Measurements from ENCODE around the gene MANF. TPM values are rescaled to one million over a fixed set of nuclear protein-coding genes. Genes with fewer than 3 reads are reported as not detected.

The MANF gene
- total RNA-seq, 1 experiment from 2014 or later: 271 TPM

DNA sequence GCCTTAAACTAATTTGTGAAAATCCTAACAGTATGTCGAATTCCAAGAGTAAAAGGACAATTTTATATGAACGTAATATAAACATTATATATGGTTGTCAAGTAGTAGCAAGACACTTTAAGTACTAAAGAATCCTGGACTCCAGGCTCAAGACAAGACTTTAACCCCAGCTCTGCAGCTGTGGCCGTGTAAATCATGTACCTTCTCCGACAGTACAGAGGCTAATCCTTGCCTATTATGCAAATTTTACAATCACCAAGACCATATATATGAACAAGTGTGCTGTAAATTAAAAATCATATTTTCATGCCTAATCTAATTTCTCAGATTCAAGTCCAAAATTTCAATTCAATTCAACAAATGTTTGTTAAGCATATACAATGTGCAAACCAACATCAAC lies 41.8 kb downstream of the MANF start:
- no TSS peak for BruUV-seq (replicated peaks)
- Mint-ChIP-seq H3K27me3 (ENCODE audit: insufficient read depth, unreplicated experiment) (no peaks in the 10 kb centered on the region), H3K4me3 (ENCODE audit: unreplicated experiment) (no peak overlapping the region), H3K9me3 (ENCODE audit: unreplicated experiment) (no peaks in the 10 kb centered on the region), H3K27ac (ENCODE audit: low read depth, unreplicated experiment) (no peak overlapping the region), H3K4me1 (ENCODE audit: insufficient read depth, unreplicated experiment) (no peaks in the 10 kb centered on the region), H3K36me3 (ENCODE audit: insufficient read depth, unreplicated experiment) (peaks cover 70% of the 10 kb centered on the region)
- ChIA-PET POLR2A (no interaction called here), CTCF (interaction anchor here (0.7 to 0.8 kb wide), 2 partner anchors 13 to 216 kb away, joined by 4 read pairs; no protein-coding TSS in a partner anchor)
- TF ChIP-seq CTCF (IDR thresholded peaks at IDR 0.05; ENCODE audit: unreplicated experiment): no peak
- intact Hi-C loops (cut with micrococcal nuclease): no loop called here
- no peak for DNase-seq (ENCODE audit: unreplicated experiment)

DNA sequence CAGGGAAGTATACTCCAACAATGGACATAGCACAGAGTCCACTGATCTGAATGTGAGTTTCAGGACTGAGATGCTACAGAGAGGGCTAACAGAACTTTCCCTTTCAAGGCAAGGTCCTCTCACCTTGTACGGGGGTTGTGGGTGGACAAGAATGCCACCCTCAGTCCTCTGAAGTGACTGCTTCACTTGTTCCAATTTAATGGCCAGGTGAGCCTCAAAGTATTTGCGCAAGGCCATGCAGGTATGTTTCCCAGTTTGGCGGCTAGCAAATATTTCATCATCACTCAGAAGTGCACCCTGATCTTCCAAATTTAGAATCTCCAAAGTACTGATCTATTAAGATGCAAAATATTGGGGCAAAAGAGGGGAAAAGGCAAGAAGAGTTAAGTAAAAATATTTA lies 44.0 kb downstream of the MANF start:
- H3K9me3 Mint-ChIP-seq (ENCODE audit: unreplicated experiment): no peaks in the 10 kb centered on the region
- DNase-seq (ENCODE audit: unreplicated experiment): no peak
- POLR2A ChIA-PET: no interaction called here
- H3K4me3 Mint-ChIP-seq (ENCODE audit: unreplicated experiment): no peak overlapping the region
- H3K36me3 Mint-ChIP-seq (ENCODE audit: insufficient read depth, unreplicated experiment): peaks cover 70% of the 10 kb centered on the region
- no peaks in the 10 kb centered on the region for H3K4me1 Mint-ChIP-seq (ENCODE audit: insufficient read depth, unreplicated experiment)
- CTCF ChIA-PET: interaction anchor here (0.7 kb wide), 1 partner anchor 40 kb away, joined by 3 read pairs; no protein-coding TSS in a partner anchor
- H3K27me3 Mint-ChIP-seq (ENCODE audit: insufficient read depth, unreplicated experiment): no peaks in the 10 kb centered on the region
- TF ChIP-seq CTCF (IDR thresholded peaks at IDR 0.05; ENCODE audit: unreplicated experiment): no peak
- intact Hi-C loops (cut with micrococcal nuclease): no loop called here
- no TSS peak for BruUV-seq (replicated peaks)
- H3K27ac Mint-ChIP-seq (ENCODE audit: low read depth, unreplicated experiment): no peak overlapping the region

DNA sequence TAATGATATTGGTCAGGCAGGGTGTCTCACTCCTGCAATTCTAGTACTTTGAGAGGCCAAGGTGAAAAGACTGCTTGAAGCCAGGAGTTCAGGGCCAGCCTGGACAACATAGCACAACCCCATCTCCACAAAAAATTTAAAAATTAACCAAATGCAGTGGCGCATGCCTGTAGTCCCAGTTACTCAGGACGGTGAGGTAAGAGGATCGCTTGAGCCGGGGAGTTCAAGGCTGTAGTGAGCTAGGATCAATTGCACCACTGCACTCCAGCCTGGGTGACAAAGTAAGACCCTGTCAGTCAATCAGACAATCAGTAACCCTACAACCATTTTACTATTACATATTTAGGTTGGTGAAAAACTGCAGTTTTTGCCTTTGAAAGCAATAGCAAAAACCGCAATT lies 49.0 kb downstream of the MANF start:
- peaks cover 9% of the 10 kb centered on the region for H3K4me1 Mint-ChIP-seq (ENCODE audit: insufficient read depth, unreplicated experiment)
- H3K27me3 Mint-ChIP-seq (ENCODE audit: insufficient read depth, unreplicated experiment): no peaks in the 10 kb centered on the region
- peaks cover 91% of the 10 kb centered on the region for H3K36me3 Mint-ChIP-seq (ENCODE audit: insufficient read depth, unreplicated experiment)
- ChIA-PET CTCF (interaction anchor here (0.6 to 2.0 kb wide), 23 partner anchors 8 to 820 kb away, joined by 3 to 15 read pairs (median 4); partner anchors contain the start of gene DCAF1), POLR2A (interaction anchor here (1.4 kb wide), 1 partner anchor 66 kb away, joined by 3 read pairs; the partner anchor contains the start of gene DCAF1)
- no peak for TF ChIP-seq CTCF (IDR thresholded peaks at IDR 0.05; ENCODE audit: unreplicated experiment)
- intact Hi-C loops (cut with micrococcal nuclease): loop anchor here (2.0 kb wide), 1 partner anchor 817 kb away; the partner anchor contains the start of gene MAPKAPK3
- no peak overlapping the region for H3K4me3 Mint-ChIP-seq (ENCODE audit: unreplicated experiment)
- H3K27ac Mint-ChIP-seq (ENCODE audit: low read depth, unreplicated experiment): no peak overlapping the region
- no peak for DNase-seq (ENCODE audit: unreplicated experiment)
- no TSS peak for BruUV-seq (replicated peaks)
- no peaks in the 10 kb centered on the region for H3K9me3 Mint-ChIP-seq (ENCODE audit: unreplicated experiment)

DNA sequence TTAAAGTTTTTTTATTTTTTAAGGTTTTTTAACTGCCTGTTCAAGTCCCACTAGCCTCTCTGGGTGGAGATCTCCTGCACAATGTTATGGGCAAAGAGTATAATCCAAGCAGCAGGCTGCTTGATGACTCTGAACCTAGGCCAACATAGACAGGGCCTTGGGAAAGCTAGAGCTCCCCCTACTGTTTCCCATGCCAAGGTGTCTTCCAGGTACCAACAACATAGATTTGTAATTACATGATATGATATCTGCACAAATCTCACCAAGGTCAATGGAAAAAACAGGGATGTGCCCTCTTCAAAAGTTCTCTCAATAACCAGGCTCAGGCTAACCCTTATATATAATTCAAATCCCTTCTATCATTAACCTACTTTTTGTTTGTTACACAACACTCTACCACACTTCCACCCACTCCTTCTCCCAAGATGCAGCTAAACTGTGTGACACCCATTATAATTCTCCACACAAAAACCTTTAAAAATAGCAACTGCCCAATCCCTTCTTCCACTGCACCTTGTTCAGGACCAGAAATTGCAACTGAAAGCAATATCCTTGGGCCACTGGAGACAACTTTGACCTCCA lies 49.7 kb downstream of the MANF start:
- Mint-ChIP-seq H3K27ac (ENCODE audit: low read depth, unreplicated experiment) (peak overlapping the region; percentile 83), H3K36me3 (ENCODE audit: insufficient read depth, unreplicated experiment) (peaks cover 89% of the 10 kb centered on the region), H3K4me3 (ENCODE audit: unreplicated experiment) (no peak overlapping the region), H3K27me3 (ENCODE audit: insufficient read depth, unreplicated experiment) (no peaks in the 10 kb centered on the region), H3K9me3 (ENCODE audit: unreplicated experiment) (no peaks in the 10 kb centered on the region), H3K4me1 (ENCODE audit: insufficient read depth, unreplicated experiment) (peaks cover 9% of the 10 kb centered on the region)
- peak; percentile 64 for TF ChIP-seq CTCF (IDR thresholded peaks at IDR 0.05; ENCODE audit: unreplicated experiment)
- ChIA-PET CTCF (interaction anchor here (0.6 to 2.0 kb wide), 27 partner anchors 8 to 819 kb away, joined by 3 to 15 read pairs (median 3); partner anchors contain the start of gene DCAF1), POLR2A (interaction anchor here (0.7 to 1.4 kb wide), 2 partner anchors 43 to 65 kb away, joined by 3 to 4 read pairs; partner anchors contain the start of gene DCAF1)
- DNase-seq (ENCODE audit: unreplicated experiment): peak; percentile 70
- intact Hi-C loops (cut with micrococcal nuclease): loop anchor here (2.0 kb wide), 1 partner anchor 818 kb away; the partner anchor contains the start of gene MAPKAPK3
- no TSS peak for BruUV-seq (replicated peaks)
